CD14-positive monocyte (primary cell): ENCODE data around the gene TMEM271. TPM values are rescaled to one million over a fixed set of nuclear protein-coding genes. Genes with fewer than 3 reads are reported as not detected.

Source experiments
- DNase-seq, 3 donors: peaks; one replicate each; pipeline ENCODE4 v3.0.0-alpha.2; 2011 to 2022
- H2AFZ ChIP-seq: 2 replicates; pipeline ENCODE4 v1.6.0; 2012; ENCODE audit warnings: mild to moderate bottlenecking, low read depth, low read length, inconsistent platforms; ENCODE audit not compliant: insufficient read depth, poor library complexity, severe bottlenecking
- H3K27ac ChIP-seq, 2 donors: 1 replicate in 1 of 2; 2 replicates in 1 of 2; pipeline ENCODE4 v1.5.1; 2012 to 2013; ENCODE audit warnings: low read length in 2 of 2, control low read depth in 1 of 2, inconsistent platforms in 1 of 2, low read depth in 1 of 2, mild to moderate bottlenecking in 1 of 2
- H3K27me3 ChIP-seq, 2 donors: one replicate each; pipeline versions ENCODE4 v1.6.0 to v1.6.1; 2011 to 2013; ENCODE audit warnings: low read length in 2 of 2; ENCODE audit not compliant: control insufficient read depth in 2 of 2, insufficient read depth in 2 of 2
- H3K36me3 ChIP-seq, 2 donors: replicated peaks in 1 of 2; 1 replicate in 1 of 2; 2 replicates in 1 of 2; pipeline versions ENCODE4 v1.5.1 to v1.6.1; 2012 to 2013; ENCODE audit warnings: low read length in 2 of 2, control low read depth in 1 of 2, inconsistent platforms in 1 of 2, mild to moderate bottlenecking in 1 of 2; ENCODE audit not compliant: insufficient read depth in 2 of 2, control insufficient read depth in 1 of 2
- H3K4me1 ChIP-seq, 2 donors: 1 replicate in 1 of 2; 2 replicates in 1 of 2; pipeline versions ENCODE4 v1.5.1 to v1.6.1; 2012 to 2013; ENCODE audit warnings: low read length in 2 of 2, control low read depth in 1 of 2, inconsistent platforms in 1 of 2, mild to moderate bottlenecking in 1 of 2, moderate library complexity in 1 of 2; ENCODE audit not compliant: insufficient read depth in 2 of 2, control insufficient read depth in 1 of 2
- H3K4me2 ChIP-seq: replicated peaks from 2 replicates; pipeline ENCODE3; 2012; ENCODE audit warnings: low read length, moderate library complexity, mild to moderate bottlenecking; ENCODE audit not compliant: poor library complexity, severe bottlenecking; ENCODE audit errors: extremely low read depth
- H3K4me3 ChIP-seq, 3 experiments: fragments of 200-600 bp in 1 of 3; sonication (generic) in 1 of 3; replicated peaks in 1 of 3; 1 replicate in 2 of 3; 2 replicates in 1 of 3; pipeline ENCODE4 v1.5.1; 2011 to 2013; ENCODE audit warnings: low read length in 3 of 3, mild to moderate bottlenecking in 3 of 3, control low read depth in 2 of 3, low read depth in 2 of 3, inconsistent platforms in 1 of 3, moderate library complexity in 1 of 3
- H3K79me2 ChIP-seq: 2 replicates; pipeline ENCODE4 v1.6.0; 2012; ENCODE audit warnings: mild to moderate bottlenecking, control low read depth, inconsistent platforms, low read length, moderate library complexity; ENCODE audit not compliant: insufficient read depth
- H3K9ac ChIP-seq: 2 replicates; pipeline ENCODE4 v1.6.0; 2017; ENCODE audit warnings: low read length, mild to moderate bottlenecking; ENCODE audit not compliant: insufficient read depth, poor library complexity, severe bottlenecking
- H3K9me3 ChIP-seq, 2 donors: replicated peaks in 1 of 2; 1 replicate in 1 of 2; 2 replicates in 1 of 2; pipeline versions ENCODE4 v1.5.1 to v1.6.1; 2012 to 2013; ENCODE audit warnings: low read length in 2 of 2, control low read depth in 1 of 2; ENCODE audit not compliant: control insufficient read depth in 1 of 2, insufficient read depth in 1 of 2
- H4K20me1 ChIP-seq: 2 replicates; pipeline ENCODE4 v1.6.0; 2012; ENCODE audit warnings: mild to moderate bottlenecking, low read length, control low read depth, moderate library complexity; ENCODE audit not compliant: insufficient read depth
- H3K27ac Mint-ChIP-seq, 7 donors: one replicate each; pipeline ENCODE4 v1.8.0; 2020; ENCODE audit warnings: mild to moderate bottlenecking in 7 of 7, mixed read lengths in 7 of 7, moderate library complexity in 6 of 7, inconsistent platforms in 2 of 7
- H3K27me3 Mint-ChIP-seq, 3 donors: one replicate each; pipeline ENCODE4 v1.8.0; 2021 to 2022; ENCODE audit warnings: low read depth in 3 of 3, mild to moderate bottlenecking in 3 of 3, mixed read lengths in 3 of 3, moderate library complexity in 3 of 3, inconsistent platforms in 1 of 3
- H3K36me3 Mint-ChIP-seq, 2 donors: one replicate each; pipeline ENCODE4 v1.8.0; 2020; ENCODE audit warnings: mixed read lengths in 2 of 2, inconsistent platforms in 1 of 2, mild to moderate bottlenecking in 1 of 2
- H3K4me1 Mint-ChIP-seq: one replicate; pipeline ENCODE4 v1.8.0; 2020; ENCODE audit warnings: mild to moderate bottlenecking, mixed read lengths
- H3K4me3 Mint-ChIP-seq, 2 donors: one replicate each; pipeline ENCODE4 v1.8.0; 2020; ENCODE audit warnings: mild to moderate bottlenecking in 2 of 2, mixed read lengths in 2 of 2, moderate library complexity in 1 of 2
- H3K9me3 Mint-ChIP-seq, 7 donors: one replicate each; pipeline ENCODE4 v1.8.0; 2020 to 2022; ENCODE audit warnings: mixed read lengths in 7 of 7, mild to moderate bottlenecking in 6 of 7, moderate library complexity in 6 of 7, inconsistent platforms in 2 of 7
- WGBS: methylation state at CpG from one replicate; pipeline ENCODE4 v1.1.5; 2013; ENCODE audit warnings: missing lambda C conversion rate; ENCODE audit not compliant: insufficient coverage; 5-methylcytosine and 5-hydroxymethylcytosine counted together
- intact Hi-C, 2 donors: fragments of 100-400 bp; cut with micrococcal nuclease; formaldehyde crosslinking; loops; one replicate each; pipeline versions ENCODE4 v1.15.0 to v1.15.1; 2023
- polyA plus RNA-seq, 3 donors: library from polyadenylated mRNA; depleted of rRNA in 1 of 3; unstranded in 2 of 3; stranded (reverse) in 1 of 3; fragments of 300-500 nt in 2 of 3; fragments of >200 nt in 1 of 3; fragmentation: Illumina TruSeq in 2 of 3; gene quantifications; 1 replicate in 2 of 3; 2 replicates in 1 of 3; pipeline ENCODE4 v1.2.3, GENCODE V29; 2012 to 2021
- TF ChIP-seq, protein P1 (sequence below): fragments of 200-600 bp; IDR thresholded peaks from one replicate; pipeline ENCODE4 v1.8.0; 2022; ENCODE audit warnings: antibody characterized with exemption, mild to moderate bottlenecking

The TMEM271 gene
- polyA plus RNA-seq, 3 donors, result not detected

DNA sequence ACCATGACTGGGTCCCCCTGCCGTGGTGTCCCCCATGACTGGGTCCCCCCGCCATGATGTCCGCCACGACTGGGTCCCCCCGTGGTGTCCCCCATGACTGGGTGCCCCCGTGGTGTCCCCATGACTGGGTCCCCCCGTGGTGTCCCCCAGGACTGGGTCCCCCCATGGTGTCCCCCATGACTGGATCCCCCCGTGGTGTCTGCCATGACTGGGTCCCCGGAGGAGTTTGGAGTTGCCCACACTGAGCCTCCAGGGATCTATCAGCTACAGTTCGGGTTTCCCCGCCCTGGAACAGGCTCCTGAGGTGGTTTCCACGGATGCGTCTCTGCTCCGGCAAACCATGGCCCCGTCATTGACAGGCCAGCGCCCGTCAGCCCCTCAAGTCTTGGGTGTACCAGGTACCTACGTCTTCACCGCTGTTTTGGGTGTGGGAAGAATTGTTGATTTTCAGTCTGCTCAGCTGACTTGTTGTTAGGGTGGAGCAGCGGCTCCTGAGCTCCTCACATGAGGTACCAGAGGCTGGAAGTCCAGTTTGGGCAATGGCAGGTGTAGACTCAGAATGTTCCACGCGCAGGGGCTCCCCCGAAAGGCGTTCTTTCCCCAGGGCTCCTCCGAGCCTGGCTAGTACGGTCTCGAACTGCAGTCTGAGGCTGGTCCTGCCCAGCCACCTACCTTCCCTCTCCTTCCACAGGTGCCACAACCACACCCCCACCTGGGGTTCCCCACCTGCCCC is 41.0 kb upstream of the TMEM271 start:
- no peak overlapping the region for H3K27ac ChIP-seq
- H3K79me2 ChIP-seq, result no peaks in the 10 kb centered on the region
- H3K4me1 Mint-ChIP-seq, result no peaks in the 10 kb centered on the region
- no peak overlapping the region for H3K4me3 Mint-ChIP-seq
- no peak for DNase-seq
- H3K27me3 Mint-ChIP-seq, result peaks cover 2 to 15% (median 8%) of the 10 kb centered on the region in 3 donors
- no peak overlapping the region for H3K4me2 ChIP-seq
- H3K9ac ChIP-seq, result no peak overlapping the region
- no peaks in the 10 kb centered on the region for H3K36me3 ChIP-seq
- no peak overlapping the region for H3K4me3 ChIP-seq
- H3K27ac Mint-ChIP-seq, result no peak overlapping the region
- TF ChIP-seq, protein P1, sequence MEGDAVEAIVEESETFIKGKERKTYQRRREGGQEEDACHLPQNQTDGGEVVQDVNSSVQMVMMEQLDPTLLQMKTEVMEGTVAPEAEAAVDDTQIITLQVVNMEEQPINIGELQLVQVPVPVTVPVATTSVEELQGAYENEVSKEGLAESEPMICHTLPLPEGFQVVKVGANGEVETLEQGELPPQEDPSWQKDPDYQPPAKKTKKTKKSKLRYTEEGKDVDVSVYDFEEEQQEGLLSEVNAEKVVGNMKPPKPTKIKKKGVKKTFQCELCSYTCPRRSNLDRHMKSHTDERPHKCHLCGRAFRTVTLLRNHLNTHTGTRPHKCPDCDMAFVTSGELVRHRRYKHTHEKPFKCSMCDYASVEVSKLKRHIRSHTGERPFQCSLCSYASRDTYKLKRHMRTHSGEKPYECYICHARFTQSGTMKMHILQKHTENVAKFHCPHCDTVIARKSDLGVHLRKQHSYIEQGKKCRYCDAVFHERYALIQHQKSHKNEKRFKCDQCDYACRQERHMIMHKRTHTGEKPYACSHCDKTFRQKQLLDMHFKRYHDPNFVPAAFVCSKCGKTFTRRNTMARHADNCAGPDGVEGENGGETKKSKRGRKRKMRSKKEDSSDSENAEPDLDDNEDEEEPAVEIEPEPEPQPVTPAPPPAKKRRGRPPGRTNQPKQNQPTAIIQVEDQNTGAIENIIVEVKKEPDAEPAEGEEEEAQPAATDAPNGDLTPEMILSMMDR, result no peak
- peaks cover 0 to 4% of the 10 kb centered on the region in 2 donors for H3K9me3 ChIP-seq
- intact Hi-C loops, result no loop called here
- WGBS, result 96% methylated on average over 25 of the region's 27 CpGs
- H2AFZ ChIP-seq, result no peak overlapping the region
- no peaks in the 10 kb centered on the region for H3K27me3 ChIP-seq
- no peaks in the 10 kb centered on the region for H4K20me1 ChIP-seq
- no peaks in the 10 kb centered on the region for H3K36me3 Mint-ChIP-seq
- peaks cover 0 to 9% (median 4%) of the 10 kb centered on the region in 7 donors for H3K9me3 Mint-ChIP-seq
- H3K4me1 ChIP-seq, result no peaks in the 10 kb centered on the region

DNA sequence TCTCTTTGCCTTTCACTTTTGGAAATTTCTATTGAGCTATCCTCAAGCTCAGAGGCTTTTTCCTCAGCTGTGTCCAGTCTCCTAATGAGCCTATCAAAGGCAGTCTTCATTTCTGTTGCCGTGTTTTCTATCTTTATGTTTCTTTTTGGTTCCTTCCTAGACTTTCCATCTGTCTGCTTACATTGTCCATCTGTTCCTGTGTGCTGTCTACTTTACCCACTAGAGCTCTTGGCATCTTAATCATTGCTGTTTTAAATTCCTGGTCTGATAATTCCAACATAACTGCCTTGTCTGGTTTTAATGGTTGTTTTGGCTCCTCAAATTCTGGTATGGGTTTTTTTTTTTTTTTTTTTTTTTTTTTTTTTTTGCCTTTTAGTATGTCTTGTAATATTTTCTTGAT is 40.0 kb upstream of the TMEM271 start:
- H3K27me3 ChIP-seq, result no peaks in the 10 kb centered on the region
- Mint-ChIP-seq H3K4me3 (no peak overlapping the region), H3K4me1 (no peaks in the 10 kb centered on the region), H3K27me3 (peaks cover 4 to 15% (median 5%) of the 10 kb centered on the region in 3 donors), H3K9me3 (peaks cover 0 to 9% (median 4%) of the 10 kb centered on the region in 7 donors), H3K27ac (no peak overlapping the region), H3K36me3 (no peaks in the 10 kb centered on the region)
- intact Hi-C loops, result no loop called here
- H3K9me3 ChIP-seq, result peaks cover 0 to 4% of the 10 kb centered on the region in 2 donors
- no peaks in the 10 kb centered on the region for H3K79me2 ChIP-seq
- H3K9ac ChIP-seq, result no peak overlapping the region
- TF ChIP-seq, protein P1, result no peak
- H3K4me1 ChIP-seq, result no peaks in the 10 kb centered on the region
- no peaks in the 10 kb centered on the region for H3K36me3 ChIP-seq
- H3K4me3 ChIP-seq, result no peak overlapping the region
- no peak overlapping the region for H3K4me2 ChIP-seq
- no CpG with 5 or more reads among the region's 1 CpG for WGBS
- no peak overlapping the region for H2AFZ ChIP-seq
- DNase-seq, result no peak
- H3K27ac ChIP-seq, result no peak overlapping the region
- no peaks in the 10 kb centered on the region for H4K20me1 ChIP-seq
